Adrenal gland (tissue), 5 donors: ENCODE results near the gene PRDM1.

Experiments
- POLR2A ChIP-seq, 2 donors: fragments of 450-650 bp; IDR thresholded peaks; one replicate each; pipeline ENCODE4 v1.6.1; 2017; ENCODE audit warnings: antibody characterized with exemption in 2 of 2, mild to moderate bottlenecking in 2 of 2, moderate library complexity in 1 of 2
- TF ChIP-seq, protein P1 (sequence below), 6 experiments: fragments of 450-650 bp in 4 of 6; fragments of 200-600 bp in 2 of 6; sonication (generic) in 1 of 6; IDR thresholded peaks; 1 replicate in 5 of 6; 2 replicates in 1 of 6; pipeline versions ENCODE4 v1.5.1 to v1.8.0; 2016 to 2021; ENCODE audit warnings: antibody characterized with exemption in 6 of 6, mild to moderate bottlenecking in 2 of 6, moderate library complexity in 1 of 6
- donor health status: DM: no; HTN: no; CAD: no.

DNA sequence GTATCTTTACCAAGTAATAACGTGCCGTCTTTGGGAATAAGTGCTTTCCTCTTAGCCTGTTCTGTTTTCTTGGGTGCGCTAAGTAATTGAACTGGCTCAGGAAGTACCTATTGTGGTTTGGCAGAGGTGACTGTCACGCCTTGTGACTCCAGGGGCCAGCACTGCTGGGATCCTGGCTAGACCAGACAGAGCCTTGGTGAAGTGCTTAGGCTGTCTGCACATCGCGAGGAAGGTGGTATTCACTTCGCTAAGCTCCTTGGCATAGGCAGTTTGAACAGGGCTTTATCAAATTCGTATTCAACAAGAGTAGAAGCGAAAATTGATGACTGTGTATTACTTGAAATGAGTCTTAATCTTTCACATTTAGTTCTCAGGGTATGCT lies 17.6 kb downstream of the PRDM1 start:
- TF ChIP-seq, protein P1, sequence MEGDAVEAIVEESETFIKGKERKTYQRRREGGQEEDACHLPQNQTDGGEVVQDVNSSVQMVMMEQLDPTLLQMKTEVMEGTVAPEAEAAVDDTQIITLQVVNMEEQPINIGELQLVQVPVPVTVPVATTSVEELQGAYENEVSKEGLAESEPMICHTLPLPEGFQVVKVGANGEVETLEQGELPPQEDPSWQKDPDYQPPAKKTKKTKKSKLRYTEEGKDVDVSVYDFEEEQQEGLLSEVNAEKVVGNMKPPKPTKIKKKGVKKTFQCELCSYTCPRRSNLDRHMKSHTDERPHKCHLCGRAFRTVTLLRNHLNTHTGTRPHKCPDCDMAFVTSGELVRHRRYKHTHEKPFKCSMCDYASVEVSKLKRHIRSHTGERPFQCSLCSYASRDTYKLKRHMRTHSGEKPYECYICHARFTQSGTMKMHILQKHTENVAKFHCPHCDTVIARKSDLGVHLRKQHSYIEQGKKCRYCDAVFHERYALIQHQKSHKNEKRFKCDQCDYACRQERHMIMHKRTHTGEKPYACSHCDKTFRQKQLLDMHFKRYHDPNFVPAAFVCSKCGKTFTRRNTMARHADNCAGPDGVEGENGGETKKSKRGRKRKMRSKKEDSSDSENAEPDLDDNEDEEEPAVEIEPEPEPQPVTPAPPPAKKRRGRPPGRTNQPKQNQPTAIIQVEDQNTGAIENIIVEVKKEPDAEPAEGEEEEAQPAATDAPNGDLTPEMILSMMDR (IDR thresholded peaks at IDR 0.05): no peak
- no peak for TF ChIP-seq POLR2A (IDR thresholded peaks at IDR 0.05)
